ENCODE results near the gene CAMK2B.
"Not testable (repeated sequence)": the region's sequence is repeated elsewhere in the genome, so short reads cannot be mapped to it uniquely, and the experiment has no call there.

CAMK2B gene

DNA sequence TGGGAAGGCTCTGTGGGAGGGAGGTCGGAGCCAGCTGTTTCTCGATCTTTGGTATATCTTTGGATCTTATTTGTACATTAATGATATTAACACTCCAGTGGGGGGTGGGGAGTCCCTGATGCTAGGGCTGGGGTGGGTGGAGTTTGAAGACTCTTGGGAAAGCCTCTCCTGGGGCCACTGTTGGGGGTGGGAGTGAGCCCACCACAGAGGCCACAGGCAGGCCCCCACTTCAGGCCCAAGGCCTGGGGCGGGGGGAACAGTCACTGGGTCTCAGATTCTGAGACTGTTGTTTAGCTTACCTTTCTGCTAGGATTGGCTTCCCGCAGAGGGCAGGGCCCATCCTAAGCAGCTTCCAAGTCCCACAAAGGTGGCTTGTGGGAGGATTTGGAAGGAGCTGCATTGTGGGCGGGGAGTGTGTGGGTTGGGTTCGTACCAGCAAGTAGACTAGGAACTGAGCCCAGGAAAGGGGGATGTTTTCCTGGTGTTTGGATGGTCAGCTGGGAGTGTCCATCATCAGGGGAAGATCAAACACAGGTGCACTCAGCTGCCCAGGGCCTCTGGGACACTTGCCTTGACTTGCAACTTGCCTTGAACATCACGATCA, 112.7 kb downstream of the CAMK2B start:
- no peak for DNase-seq

GRCh38 chr7:44212018-44212417, 113.4 kb downstream of the CAMK2B start:
- DNase-seq: no peak

DNA sequence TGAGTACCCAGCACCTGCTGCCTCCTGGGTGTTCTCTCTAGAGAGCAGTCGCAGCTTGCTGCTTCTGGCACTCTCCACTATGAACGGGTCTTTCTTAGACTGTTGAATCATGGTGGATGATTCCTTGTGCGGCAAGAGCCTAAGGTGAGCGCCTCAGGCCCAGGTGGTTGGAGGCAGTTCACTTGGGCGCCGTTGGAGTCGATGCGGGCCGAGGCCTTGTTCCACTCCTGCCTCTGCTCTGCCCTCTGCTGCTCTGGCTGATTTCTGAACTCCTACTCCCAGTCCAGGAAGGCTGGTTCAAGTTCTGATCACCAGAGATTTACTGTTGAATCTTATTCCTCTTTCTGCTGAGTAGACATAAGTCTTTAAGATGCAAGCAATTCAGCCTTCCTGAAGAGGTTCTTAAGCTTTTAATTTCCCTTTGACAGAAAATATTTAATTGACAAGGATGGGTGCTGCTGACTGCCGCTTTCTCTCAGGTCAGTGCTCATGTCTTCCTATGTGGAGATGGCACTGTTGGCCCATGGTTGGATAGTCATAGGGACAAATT, 114.2 kb downstream of the CAMK2B start:
- no peak for DNase-seq

DNA sequence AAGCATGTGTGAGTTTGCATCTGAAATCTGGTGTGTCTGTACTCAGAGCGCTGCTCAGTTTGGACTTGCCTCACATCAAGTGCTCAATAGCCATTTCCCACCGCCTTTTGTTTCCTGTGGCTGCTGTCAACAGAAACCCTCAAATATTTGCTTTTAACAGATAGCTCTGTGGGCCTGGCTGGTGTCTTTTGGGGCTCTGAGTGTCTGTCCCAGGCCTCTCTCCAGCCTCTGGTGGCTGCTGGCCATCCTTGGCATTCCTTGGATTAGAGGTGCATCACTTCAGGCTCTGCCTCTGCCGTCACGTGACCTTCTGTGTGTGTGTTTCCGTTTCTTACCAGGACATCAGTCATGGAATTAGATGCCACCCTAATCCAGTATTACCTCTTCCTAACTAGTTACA, 115.3 kb downstream of the CAMK2B start:
- no peak for DNase-seq

- no peak for DNase-seq
These were observed 117.3 kb downstream of the CAMK2B start for GRCh38 chr7:44208085-44208484.

DNA sequence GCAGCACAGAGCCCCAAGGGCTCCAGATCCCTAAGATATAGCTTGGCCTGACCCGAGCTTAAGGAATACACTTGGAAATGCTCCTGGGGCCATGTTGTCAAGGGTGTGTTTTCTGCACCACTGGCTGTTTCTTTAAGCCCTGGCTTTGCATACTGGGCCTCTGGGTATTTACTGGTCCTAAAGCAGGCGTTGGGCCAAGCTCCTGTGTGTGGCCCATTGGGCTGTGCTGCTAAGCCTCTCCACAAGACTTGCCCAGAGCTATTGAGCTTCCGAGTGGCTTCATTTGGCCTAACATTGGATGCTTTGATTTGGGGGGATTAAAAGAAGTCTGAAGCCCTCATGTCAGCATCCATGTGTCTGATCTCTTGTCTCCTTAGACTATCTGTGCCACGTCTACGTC, 119.4 kb downstream of the CAMK2B start:
- no peak for DNase-seq

DNA sequence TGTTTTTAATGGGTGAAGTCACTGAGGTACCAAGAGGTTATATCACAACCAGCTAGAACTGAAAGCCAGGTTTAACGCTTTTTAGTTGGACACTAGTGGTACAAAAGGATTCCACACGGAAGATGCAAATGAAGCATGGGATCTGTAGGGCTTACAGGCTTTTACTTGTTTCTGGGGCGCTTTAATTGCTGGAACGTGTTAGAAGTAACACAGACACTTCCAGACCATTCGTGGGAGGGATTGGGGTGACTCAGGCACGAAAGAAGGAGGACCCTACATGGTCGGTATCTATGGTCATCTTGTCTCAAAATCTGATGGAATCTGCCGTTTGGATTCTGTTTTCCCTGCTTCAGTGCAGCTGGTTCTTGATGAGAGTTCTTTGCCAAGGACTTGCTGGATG, 123.6 kb downstream of the CAMK2B start:
- DNase-seq: no peak

DNA sequence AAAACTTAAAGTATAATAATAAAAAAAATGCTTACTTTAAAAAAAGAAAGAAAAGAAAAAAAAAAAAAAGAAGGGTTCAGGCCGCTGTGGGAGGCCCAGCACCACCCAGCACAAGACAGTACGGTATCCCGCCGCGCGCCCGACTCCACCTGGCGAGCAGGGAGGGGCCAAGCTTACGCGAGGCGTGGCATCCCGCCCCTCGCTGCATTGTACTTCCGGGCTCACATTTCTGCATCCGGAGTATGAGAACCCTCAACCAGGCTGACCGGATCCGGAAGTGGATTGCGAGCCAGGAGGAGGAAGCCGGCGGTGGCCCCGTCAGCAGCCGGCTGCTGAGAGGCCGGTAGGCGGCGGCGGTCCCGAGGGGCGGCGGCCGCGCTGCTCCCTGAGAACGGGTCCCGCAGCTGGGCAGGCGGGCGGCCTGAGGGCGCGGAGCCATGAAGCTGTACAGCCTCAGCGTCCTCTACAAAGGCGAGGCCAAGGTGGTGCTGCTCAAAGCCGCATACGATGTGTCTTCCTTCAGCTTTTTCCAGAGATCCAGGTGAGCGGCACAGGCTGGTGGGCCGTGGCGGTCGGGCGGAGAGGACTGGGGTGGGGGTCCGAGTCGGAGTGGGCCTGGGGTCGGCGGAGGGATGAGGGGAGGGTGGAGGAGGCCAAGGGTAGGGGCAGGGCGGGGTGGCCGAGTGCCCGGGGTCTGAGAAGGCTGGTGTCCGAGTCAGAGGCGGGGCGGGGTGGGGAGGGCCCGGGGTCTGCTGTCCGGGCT, 124.5 kb downstream of the CAMK2B start, which contains the start of gene YKT6:
YKT6 (plus strand) TSS at position 280 of the 763 bp plus-strand sequence; CDS start at position 438, 158 bp downstream.
- DNase-seq: peak; percentile 94

DNA sequence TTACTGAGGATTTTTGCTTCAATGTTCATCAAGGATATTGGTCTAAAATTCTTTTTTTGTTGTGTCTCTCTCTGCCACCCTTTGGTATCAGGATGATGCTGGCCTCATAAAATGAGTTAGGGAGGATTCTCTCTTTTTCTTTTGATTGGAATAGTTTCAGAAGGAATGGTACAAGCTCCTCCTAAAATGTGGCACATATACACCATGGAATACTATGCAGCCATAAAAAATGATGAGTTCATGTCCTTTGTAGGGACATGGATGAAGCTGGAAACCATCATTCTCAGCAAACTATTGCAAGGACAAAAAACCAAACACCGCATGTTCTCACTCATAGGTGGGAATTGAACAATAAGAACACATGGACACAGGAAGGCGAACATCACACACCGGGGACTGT, 125.2 kb downstream of the CAMK2B start:
- not testable (repeated sequence) for DNase-seq

DNA sequence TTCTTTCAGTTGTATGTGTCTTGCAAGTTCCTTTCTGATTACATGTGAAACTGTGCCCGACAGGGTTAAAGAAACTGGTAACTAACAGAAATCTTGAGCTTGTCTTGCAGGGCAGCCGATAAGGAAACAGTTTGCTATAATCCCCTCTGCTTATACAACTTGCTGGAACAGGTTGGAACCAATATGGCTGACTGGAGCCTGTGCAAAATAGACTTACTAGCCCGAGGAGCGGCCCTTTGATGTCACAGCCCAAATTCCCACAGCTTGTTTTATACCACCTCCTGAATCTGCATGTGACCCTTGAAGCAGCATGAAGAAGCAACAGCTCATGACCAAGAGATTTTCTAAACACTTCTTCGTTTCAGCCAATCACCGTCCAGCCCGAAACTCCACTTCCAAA, 127.9 kb downstream of the CAMK2B start:
- DNase-seq: no peak

GRCh38 chr7:44196450-44196872, 128.9 kb downstream of the CAMK2B start:
- DNase-seq: peak; percentile 32

GRCh38 chr7:44195889-44196288, 129.5 kb downstream of the CAMK2B start:
- no peak for DNase-seq

DNA sequence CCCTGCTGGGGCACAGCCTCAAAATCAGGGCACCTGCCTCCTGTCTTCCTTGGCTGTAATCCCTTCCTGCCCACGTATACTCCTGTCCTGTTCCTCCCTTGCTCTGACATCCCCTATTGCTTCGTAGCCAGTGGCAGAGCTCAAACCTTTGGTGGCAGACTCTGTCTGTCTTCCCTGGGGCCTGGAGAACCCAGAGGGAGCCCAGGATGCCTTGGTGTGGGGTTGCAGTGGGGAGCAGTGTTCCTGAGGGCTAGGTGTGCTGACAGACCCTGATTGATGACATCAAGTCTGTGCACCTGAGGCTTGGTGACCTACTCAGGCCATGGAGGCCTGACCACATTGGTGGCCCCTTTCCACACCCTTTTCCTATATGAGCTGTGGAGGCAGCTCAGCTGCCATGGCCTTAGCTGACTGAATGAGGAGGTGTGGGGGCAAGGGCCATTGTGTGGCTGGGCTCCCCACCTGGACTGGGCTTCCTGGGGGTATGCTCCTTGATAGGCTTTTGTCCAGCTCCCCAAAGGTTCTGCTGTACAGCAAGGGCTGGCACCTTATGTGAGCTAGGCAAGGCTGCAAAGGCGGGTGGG, 130.7 kb downstream of the CAMK2B start:
- no peak for DNase-seq

DNA sequence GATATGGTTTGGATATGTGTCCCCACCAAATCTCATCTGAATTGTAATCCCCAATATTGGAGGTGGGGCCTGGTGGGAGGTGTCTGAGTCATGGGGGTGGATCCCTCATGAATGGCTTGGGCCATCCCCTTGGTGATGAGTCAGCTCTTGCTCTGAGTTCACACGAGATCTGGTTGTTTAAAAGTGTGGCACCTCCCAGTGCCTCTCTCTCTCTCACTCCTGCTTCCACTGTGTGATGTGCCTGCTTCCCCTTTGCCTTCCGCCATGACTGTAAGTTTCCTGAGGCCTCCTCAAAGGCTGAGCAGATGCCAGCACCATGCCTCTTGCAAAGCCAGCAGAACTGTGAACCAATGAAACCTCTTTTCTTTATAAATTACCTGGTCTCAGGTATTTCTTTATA, 131.3 kb downstream of the CAMK2B start:
- DNase-seq: no peak

DNA sequence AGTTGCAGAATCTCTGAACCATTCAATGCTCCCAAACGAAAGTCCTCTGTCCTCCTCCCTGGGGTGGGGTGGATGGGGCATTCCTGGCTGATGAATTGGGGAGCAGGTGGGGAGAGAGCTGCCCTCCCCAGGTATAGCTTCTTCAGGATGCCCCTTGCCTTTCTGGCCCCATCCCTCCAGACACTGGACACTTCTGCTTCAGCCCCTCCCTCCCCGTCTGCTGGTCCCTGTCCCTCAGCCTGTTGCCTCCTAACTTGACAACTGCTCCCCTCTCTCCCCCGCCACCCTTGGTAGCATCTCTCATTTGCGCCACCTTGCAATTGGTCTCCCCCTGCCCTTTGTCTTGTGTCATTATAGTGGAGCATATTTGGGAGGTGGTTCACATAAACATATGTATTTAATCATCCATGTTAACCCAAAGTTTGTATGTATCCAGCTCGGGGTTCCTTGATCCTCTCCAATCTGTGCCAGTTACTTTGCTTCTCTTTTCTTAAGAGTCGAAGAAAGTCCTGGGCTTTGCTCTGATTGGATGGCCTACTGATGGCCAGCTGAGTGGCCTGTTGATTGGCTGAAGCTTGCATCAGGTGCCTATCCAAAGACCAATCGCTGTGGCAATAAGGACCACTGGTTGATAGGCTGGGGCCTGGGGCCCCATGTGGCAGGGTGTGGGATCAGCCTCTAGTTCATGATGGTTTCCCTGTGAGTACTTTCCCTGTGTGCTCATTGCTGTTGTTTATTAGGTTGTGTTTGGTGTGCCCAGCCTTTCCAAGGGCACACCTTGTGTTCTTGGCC, 132.2 kb downstream of the CAMK2B start:
- DNase-seq: no peak

DNA sequence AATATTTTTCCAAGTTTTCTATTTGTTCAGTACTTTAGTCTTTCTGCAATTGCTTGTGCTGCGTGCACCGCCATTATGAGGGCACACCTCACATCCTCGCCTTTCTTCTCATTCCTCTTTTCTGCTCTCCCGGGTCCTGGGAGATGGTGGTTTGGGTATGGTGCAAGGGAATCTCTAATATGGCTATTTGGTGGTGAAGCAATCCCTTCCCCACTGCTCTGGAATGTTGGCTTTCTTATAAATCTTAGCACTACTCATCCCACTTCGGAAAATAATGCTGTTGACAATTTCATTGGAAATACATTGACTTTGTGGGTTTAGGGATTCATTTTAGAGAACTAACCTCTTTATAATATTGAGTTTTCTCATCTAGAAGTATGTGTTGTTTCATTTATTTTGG, 134.2 kb downstream of the CAMK2B start:
- no peak for DNase-seq

- no peak for DNase-seq
These were observed 135.2 kb downstream of the CAMK2B start for GRCh38 chr7:44189993-44190872.

DNA sequence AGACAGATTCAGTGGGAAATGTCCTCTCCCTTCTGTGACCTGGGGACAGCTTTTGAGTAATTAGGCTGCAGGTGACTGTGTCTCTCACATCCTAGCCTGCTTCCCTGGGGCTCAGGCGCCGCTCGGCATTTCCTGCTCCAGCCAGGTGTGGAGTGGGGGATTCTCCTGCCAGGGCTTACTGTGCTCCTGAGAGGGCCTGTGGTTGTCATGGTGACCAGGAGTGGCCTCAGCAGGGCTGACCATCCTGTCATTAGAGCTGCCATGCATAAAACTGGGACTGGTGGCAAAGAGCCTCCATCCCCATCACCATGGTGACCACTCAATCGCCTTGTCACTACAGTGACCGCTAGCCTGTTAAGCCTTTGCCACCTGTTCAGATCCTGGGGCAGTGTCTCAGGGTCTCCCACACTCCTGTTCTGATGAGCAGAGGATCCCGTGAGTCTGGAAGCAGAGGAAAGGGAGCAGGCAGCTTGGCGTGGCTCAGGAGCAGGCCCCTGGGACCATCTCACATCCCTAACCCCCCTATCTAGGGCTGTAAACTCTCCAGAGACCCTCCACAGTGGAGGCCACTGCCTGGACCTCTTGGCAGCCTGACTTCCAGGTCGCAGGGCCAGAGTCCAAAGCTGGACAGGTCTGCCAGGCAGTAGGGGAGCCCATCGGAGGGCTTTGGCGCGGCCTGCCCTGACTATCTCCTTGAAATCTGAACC, 136.0 kb downstream of the CAMK2B start, which contains the start of gene GCK:
GCK (minus strand) TSS at position 154 of the 707 bp plus-strand sequence. CDS start 486 bp downstream, outside the sequence.
- DNase-seq: no peak

- DNase-seq: no peak
These were observed 136.7 kb downstream of the CAMK2B start for GRCh38 chr7:44188480-44189225.

GRCh38 chr7:44187636-44188416, 137.6 kb downstream of the CAMK2B start:
- DNase-seq: no peak

Measured in CD4-positive, alpha-beta T cell treated with Interleukin-12 subunit alpha and Interleukin-12 subunit beta, for 1 hour (primary cell).